KMS-11 (cell line): ENCODE results near the gene CCDC63.

Experiments used
- H2AFZ ChIP-seq: fragments of 200-600 bp; sonication (generic); 2 replicates; pipeline ENCODE4 v1.6.1; 2016; ENCODE audit warnings: antibody characterized with exemption, mixed run types, low read depth
- H3K27ac ChIP-seq: fragments of 200-600 bp; sonication (generic); 2 replicates; pipeline ENCODE4 v1.6.1; 2016; ENCODE audit warnings: mild to moderate bottlenecking, mixed run types
- H3K27me3 ChIP-seq: fragments of 200-600 bp; sonication (generic); 2 replicates; pipeline ENCODE4 v1.6.1; 2017; ENCODE audit warnings: mild to moderate bottlenecking, low read depth, mixed run types, moderate library complexity; ENCODE audit not compliant: insufficient read depth
- H3K36me3 ChIP-seq: fragments of 200-600 bp; sonication (generic); 2 replicates; pipeline ENCODE4 v1.6.1; 2017; ENCODE audit warnings: mild to moderate bottlenecking, mixed run types; ENCODE audit not compliant: insufficient read depth
- H3K4me1 ChIP-seq: fragments of 200-600 bp; sonication (generic); 2 replicates; pipeline ENCODE4 v1.6.1; 2016; ENCODE audit warnings: mild to moderate bottlenecking, low read depth, mixed run types; ENCODE audit not compliant: poor library complexity, severe bottlenecking
- H3K4me2 ChIP-seq: fragments of 200-600 bp; sonication (generic); 2 replicates; pipeline ENCODE4 v1.7.0; 2016; ENCODE audit warnings: mild to moderate bottlenecking, mixed run types
- H3K4me3 ChIP-seq: fragments of 200-600 bp; sonication (generic); IDR thresholded peaks from 2 replicates; pipeline ENCODE4 v1.6.1; 2017; ENCODE audit warnings: low read depth, low read length, mixed read lengths; ENCODE audit not compliant: insufficient read depth
- H3K79me2 ChIP-seq: fragments of 200-600 bp; sonication (generic); 2 replicates; pipeline ENCODE4 v1.6.1; 2016; ENCODE audit warnings: low read depth, mixed run types; ENCODE audit not compliant: insufficient read depth
- H3K9ac ChIP-seq: fragments of 200-600 bp; sonication (generic); 2 replicates; pipeline ENCODE4 v1.6.1; 2016; ENCODE audit warnings: mild to moderate bottlenecking, mixed run types
- H4K20me1 ChIP-seq: fragments of 200-600 bp; sonication (generic); 2 replicates; pipeline ENCODE4 v1.6.1; 2016; ENCODE audit warnings: mild to moderate bottlenecking, mixed run types; ENCODE audit not compliant: insufficient read depth
- TF ChIP-seq, protein P1 (sequence below): fragments of 200-600 bp; sonication (generic); conservative IDR thresholded peaks from 2 replicates; pipeline ENCODE4 v1.6.1; 2017; ENCODE audit warnings: low read depth, mild to moderate bottlenecking, antibody characterized with exemption, low read length, moderate library complexity, mixed read lengths

CCDC63 gene

DNA sequence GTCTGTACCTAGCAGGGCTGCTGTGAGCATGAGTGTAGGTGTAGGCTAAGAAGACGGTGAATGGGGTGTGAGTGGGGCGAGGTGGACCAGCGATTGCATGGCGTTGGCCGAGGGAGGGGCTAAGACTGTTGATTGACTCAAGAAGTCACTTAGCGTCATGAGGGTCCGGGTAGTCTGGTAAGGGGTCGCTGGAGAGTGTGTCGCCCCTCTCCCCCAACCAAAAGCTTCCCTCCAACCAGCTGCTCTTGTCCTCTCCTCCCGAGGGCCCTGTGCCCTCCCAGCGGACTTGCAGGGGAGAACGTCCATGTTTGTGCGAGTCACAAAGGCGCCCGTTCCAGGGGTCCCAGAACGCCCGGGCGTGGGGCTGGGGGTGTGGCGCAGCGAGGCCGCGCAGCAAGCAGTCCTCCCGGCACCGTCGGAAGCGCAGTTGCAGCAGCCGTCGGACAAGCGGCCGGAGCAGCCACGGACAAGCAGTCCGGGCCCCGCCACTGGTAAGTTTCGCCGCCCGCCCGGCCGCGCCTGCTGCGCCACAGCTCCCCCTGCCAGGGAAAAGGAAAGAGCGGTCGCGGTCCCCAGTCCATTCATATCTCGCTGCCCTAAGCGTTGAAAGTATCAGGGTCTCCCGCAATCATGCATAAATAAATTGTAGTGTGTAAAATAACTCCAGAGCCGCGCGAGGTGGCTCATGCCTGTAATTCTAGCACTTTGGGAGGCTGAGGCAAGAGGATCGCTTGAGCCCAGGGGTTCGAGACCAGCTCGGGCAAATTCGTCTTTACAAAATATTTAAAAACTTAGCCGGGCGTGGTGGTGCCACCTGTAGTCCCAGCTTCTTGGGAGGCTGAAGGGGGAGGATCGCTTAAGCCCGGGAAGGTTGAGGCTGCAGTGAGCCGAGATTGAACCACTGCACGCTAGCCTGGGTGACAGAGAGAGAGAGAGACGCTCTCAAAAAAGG lies at the start of gene CCDC63:
CCDC63 (plus strand) TSS at position 373 of the 952 bp plus-strand sequence. CDS start 5,968 bp downstream, outside the sequence.
- H3K4me2 ChIP-seq, result no peak within 1 kb of the TSS
- no peaks in the 10 kb centered on the region for H3K27me3 ChIP-seq
- no peak within 1 kb of the TSS for H3K9ac ChIP-seq

DNA sequence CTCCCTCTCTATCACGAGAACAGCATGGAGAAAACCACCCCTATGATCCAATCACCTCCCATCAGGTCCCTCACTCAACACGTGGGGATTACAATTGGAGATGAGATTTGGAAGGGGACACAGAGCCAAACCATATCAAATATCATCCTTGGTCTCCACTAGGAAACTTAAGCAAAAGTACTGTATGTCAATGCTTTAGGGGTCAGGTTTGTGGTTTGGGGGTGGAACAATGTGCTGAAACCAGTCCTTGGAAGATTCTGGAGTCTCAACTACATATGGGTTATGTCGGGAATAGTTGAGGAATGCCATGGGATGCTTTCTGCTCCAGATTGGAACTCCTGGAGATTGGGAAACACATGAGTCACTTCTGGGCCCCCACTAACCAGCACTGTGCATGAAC lies 48.3 kb upstream of the CCDC63 start:
- no peak overlapping the region for H2AFZ ChIP-seq
- H3K9ac ChIP-seq, result no peak overlapping the region
- no peaks in the 10 kb centered on the region for H4K20me1 ChIP-seq
- H3K36me3 ChIP-seq, result no peaks in the 10 kb centered on the region
- H3K79me2 ChIP-seq, result no peaks in the 10 kb centered on the region
- H3K4me1 ChIP-seq, result no peaks in the 10 kb centered on the region
- TF ChIP-seq, protein P1, sequence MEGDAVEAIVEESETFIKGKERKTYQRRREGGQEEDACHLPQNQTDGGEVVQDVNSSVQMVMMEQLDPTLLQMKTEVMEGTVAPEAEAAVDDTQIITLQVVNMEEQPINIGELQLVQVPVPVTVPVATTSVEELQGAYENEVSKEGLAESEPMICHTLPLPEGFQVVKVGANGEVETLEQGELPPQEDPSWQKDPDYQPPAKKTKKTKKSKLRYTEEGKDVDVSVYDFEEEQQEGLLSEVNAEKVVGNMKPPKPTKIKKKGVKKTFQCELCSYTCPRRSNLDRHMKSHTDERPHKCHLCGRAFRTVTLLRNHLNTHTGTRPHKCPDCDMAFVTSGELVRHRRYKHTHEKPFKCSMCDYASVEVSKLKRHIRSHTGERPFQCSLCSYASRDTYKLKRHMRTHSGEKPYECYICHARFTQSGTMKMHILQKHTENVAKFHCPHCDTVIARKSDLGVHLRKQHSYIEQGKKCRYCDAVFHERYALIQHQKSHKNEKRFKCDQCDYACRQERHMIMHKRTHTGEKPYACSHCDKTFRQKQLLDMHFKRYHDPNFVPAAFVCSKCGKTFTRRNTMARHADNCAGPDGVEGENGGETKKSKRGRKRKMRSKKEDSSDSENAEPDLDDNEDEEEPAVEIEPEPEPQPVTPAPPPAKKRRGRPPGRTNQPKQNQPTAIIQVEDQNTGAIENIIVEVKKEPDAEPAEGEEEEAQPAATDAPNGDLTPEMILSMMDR, result no peak
- H3K27ac ChIP-seq, result no peak overlapping the region
- H3K4me2 ChIP-seq, result no peak overlapping the region
- H3K4me3 ChIP-seq, result no peak overlapping the region
- no peaks in the 10 kb centered on the region for H3K27me3 ChIP-seq

More for the DNA sequence above, at the start of gene CCDC63:
- no peak within 1 kb of the TSS for H3K27ac ChIP-seq
- no peak within 1 kb of the TSS for H3K4me3 ChIP-seq
- H3K79me2 ChIP-seq, result no peaks in the 10 kb centered on the region
- no peak within 1 kb of the TSS for H2AFZ ChIP-seq
- H4K20me1 ChIP-seq, result no peaks in the 10 kb centered on the region
- H3K36me3 ChIP-seq, result no peaks in the 10 kb centered on the region
- H3K4me1 ChIP-seq, result no peaks in the 10 kb centered on the region
- TF ChIP-seq, protein P1, result no peak

DNA sequence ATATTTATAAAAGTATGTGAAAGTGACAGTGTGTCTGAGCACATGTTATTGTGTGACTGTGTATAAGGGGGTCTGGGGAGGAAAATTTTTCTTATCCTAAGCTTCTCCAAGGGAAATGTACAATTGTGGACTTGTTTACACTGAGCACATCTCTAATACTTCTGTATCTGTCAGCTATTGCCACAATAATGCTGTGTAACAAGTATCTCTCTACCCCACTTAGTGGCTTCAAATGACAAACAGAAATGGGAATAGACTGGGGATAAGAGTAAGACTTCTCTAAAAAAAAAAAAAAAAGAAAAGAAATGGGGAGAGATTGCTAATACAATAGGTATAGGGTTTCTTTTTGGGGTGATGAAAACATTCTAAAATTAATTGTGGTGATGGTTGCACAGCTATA lies 44.3 kb upstream of the CCDC63 start:
- Histone ChIP-seq H3K4me3 (no peak overlapping the region), H3K27me3 (no peaks in the 10 kb centered on the region), H3K4me1 (no peaks in the 10 kb centered on the region), H3K27ac (no peak overlapping the region), H2AFZ (no peak overlapping the region), H3K79me2 (no peaks in the 10 kb centered on the region), H3K9ac (no peak overlapping the region), H3K4me2 (no peak overlapping the region), H4K20me1 (no peaks in the 10 kb centered on the region), H3K36me3 (no peaks in the 10 kb centered on the region)
- TF ChIP-seq, protein P1, result no peak

DNA sequence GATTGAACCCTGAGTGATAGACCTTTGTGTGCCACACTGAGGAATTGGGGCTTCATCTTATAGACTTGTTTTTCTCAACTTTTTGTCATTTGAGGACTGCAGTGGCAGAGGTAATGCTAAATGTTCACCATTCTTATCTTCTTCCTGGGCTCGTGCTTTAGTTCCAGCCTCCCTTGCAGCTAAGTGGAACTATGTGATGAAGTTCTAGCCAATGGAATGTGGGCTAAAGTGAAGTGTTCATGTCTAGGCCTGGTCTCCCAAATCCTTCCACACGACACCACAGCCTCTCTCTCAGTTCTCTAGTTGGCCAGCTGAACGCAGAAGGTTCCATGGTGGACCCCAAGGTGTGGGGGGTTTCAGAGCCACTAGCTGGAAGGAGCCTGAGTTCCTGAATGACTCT lies 42.4 kb upstream of the CCDC63 start:
- Histone ChIP-seq H2AFZ (no peak overlapping the region), H3K4me2 (no peak overlapping the region), H3K36me3 (no peaks in the 10 kb centered on the region), H3K79me2 (no peaks in the 10 kb centered on the region), H3K27me3 (no peaks in the 10 kb centered on the region), H3K27ac (no peak overlapping the region), H4K20me1 (no peaks in the 10 kb centered on the region), H3K4me1 (no peaks in the 10 kb centered on the region), H3K4me3 (no peak overlapping the region), H3K9ac (no peak overlapping the region)
- TF ChIP-seq, protein P1, result no peak
